ENCODE measurements around the gene CST7. TPM values are rescaled to one million over a fixed set of nuclear protein-coding genes. Genes with fewer than 3 reads are reported as not detected.
A peak's percentile ranks its signal among the peaks of the same experiment; 100 is the strongest.

The CST7 gene
- polyA plus RNA-seq, 2 of the 4 experiments (the other 2 are of a cell fraction) = not detected

DNA sequence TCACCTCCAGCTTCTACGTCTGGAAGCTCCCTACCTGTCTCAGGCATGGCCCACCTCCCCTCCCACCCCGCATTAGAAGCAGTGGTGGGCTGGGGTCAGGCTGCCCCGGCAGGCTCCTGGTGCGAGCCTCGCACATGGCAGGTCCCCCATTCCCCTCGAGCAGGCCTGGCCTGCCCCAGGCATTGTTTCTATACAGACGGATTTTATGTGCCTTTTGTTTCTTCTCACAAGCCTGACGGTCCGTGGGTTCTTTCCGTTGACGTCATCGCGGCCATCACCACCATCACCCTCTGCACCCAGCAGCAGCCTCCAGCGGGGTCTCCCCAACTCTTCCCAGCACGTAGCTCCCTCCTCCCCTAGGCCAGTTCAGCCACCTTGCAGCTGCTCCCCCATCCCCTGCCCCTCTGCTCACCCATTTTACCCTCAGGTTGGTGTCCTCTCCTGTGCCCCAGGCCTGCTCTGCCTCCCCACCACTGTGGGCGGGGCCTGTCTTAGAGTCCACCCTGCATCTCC lies 4.6 kb downstream of the CST7 start (continued):
- TF ChIP-seq HEYL (CRISPR knock-in tag; IDR thresholded peaks at IDR 0.05) (no peak), POLR2A (IDR thresholded peaks at IDR 0.05; ENCODE audit: low read length) (no peak), TFCP2L1 (CRISPR knock-in tag; IDR thresholded peaks at IDR 0.05) (no peak), RNF2 (IDR thresholded peaks at IDR 0.05; ENCODE audit: borderline replicate concordance, low read depth) (no peak), ZSCAN20 (CRISPR knock-in tag; IDR thresholded peaks at IDR 0.05) (no peak), CBX8 (IDR thresholded peaks at IDR 0.05) (no peak)
- TF ChIP-seq, protein P1, sequence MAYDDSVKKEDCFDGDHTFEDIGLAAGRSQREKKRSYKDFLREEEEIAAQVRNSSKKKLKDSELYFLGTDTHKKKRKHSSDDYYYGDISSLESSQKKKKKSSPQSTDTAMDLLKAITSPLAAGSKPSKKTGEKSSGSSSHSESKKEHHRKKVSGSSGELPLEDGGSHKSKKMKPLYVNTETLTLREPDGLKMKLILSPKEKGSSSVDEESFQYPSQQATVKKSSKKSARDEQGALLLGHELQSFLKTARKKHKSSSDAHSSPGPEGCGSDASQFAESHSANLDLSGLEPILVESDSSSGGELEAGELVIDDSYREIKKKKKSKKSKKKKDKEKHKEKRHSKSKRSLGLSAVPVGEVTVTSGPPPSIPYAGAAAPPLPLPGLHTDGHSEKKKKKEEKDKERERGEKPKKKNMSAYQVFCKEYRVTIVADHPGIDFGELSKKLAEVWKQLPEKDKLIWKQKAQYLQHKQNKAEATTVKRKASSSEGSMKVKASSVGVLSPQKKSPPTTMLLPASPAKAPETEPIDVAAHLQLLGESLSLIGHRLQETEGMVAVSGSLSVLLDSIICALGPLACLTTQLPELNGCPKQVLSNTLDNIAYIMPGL (CRISPR knock-in tag; IDR thresholded peaks at IDR 0.05; ENCODE audit: borderline replicate concordance) = no peak

DNA sequence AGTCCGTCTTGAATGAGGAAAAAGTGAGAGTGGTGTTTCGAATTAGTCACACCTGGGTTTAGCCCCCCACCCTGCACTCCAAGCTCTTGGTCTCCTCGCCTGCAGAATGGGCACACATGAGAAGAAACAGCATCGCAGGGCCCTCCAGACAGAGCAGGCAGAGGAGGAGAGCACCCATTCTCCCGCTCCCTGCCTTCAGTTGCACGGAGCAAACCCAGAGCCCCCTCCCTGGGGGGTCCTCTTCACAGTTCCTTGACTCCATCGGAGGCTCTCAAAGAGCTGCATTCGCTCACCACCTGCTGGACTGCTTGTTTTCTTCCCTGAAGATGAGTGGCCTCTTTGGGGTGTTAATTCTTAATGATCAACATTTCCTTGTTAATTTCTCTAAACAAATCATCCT lies 5.1 kb downstream of the CST7 start:
- H3K9me3 ChIP-seq = no peaks in the 10 kb centered on the region
- FAIRE-seq (no peak), DNase-seq (ENCODE audit: low read depth in 1 of 2, low spot score in 1 of 2) (no peak), ATAC-seq (no peak)
- H3K27ac ChIP-seq = no peak overlapping the region
- H3K4me2 ChIP-seq = no peak overlapping the region
- CTCF ChIA-PET = interaction anchor here (0.8 to 1.9 kb wide), 4 partner anchors 11 to 1017 kb away, joined by 3 to 4 read pairs (median 3); no protein-coding TSS in a partner anchor
- WGBS (ENCODE audit: missing lambda C conversion rate) = 85% methylated on average over 8 of the region's 8 CpGs
- POLR2A ChIA-PET = no interaction called here
- TF ChIP-seq HDAC2 (IDR thresholded peaks at IDR 0.05) = no peak
- TF ChIP-seq, protein P2, sequence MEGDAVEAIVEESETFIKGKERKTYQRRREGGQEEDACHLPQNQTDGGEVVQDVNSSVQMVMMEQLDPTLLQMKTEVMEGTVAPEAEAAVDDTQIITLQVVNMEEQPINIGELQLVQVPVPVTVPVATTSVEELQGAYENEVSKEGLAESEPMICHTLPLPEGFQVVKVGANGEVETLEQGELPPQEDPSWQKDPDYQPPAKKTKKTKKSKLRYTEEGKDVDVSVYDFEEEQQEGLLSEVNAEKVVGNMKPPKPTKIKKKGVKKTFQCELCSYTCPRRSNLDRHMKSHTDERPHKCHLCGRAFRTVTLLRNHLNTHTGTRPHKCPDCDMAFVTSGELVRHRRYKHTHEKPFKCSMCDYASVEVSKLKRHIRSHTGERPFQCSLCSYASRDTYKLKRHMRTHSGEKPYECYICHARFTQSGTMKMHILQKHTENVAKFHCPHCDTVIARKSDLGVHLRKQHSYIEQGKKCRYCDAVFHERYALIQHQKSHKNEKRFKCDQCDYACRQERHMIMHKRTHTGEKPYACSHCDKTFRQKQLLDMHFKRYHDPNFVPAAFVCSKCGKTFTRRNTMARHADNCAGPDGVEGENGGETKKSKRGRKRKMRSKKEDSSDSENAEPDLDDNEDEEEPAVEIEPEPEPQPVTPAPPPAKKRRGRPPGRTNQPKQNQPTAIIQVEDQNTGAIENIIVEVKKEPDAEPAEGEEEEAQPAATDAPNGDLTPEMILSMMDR (IDR thresholded peaks at IDR 0.05) = no peak
- TF ChIP-seq ZFP36 (IDR thresholded peaks at IDR 0.05; ENCODE audit: borderline replicate concordance, partially characterized antibody) = no peak
- no peak overlapping the region for H3K4me3 ChIP-seq
- H3K4me1 ChIP-seq = no peaks in the 10 kb centered on the region

DNA sequence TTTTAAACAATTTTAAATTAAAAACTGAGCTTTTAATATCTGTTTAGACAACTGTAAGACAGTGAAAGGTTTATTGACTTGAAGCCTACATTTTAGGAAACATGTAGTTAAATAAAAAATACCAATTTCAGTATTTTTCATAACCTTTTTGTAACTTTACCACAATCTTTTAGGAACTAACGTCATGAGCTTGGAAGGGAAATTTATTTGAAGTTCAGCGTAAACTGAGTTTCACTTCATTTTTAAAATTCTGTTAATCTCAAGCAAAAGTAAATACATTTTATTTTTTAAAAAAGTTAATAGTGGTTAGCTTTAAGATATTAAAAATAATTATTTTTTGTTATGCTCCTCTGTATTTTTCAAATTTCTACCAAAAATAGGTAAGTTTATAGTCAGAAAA lies 5.5 kb downstream of the CST7 start:
- 91% methylated on average over 2 of the region's 2 CpGs for WGBS (ENCODE audit: missing lambda C conversion rate)
- no peaks in the 10 kb centered on the region for H3K9me3 ChIP-seq
- no peak overlapping the region for H3K4me3 ChIP-seq
- TF ChIP-seq CEBPB (IDR thresholded peaks at IDR 0.05) = no peak
- CTCF ChIA-PET = interaction anchor here (0.7 to 1.9 kb wide), 6 partner anchors 10 to 1017 kb away, joined by 3 to 5 read pairs (median 3); no protein-coding TSS in a partner anchor
- no peaks in the 10 kb centered on the region for H3K4me1 ChIP-seq
- no peak overlapping the region for H3K27ac ChIP-seq
- FAIRE-seq (peak; percentile 59), DNase-seq (ENCODE audit: low read depth in 1 of 2, low spot score in 1 of 2) (no peak), ATAC-seq (no peak)
- POLR2A ChIA-PET = no interaction called here
- no peak overlapping the region for H3K4me2 ChIP-seq

DNA sequence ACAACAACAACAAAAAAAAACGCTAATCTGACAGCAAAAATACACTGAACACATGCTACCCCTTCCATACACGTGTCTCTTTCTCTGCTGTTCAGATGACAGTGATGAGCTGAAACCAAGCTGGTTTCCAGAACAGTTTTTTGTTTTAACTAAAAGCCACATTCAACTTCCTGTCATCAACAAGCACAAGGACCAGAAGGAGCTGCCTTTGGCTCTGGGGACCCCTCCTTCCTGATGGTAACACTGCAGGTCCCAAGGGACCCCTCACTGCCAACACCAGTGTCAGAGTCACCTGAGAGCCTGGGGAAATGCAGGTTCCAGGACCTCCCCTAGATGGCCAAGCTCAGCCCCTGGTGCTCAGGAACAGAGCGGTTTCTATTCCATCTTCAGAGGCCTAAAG lies 6.0 kb downstream of the CST7 start:
- FAIRE-seq (peak; percentile 39), DNase-seq (ENCODE audit: low read depth in 1 of 2, low spot score in 1 of 2) (no peak), ATAC-seq (no peak)
- POLR2A ChIA-PET = no interaction called here
- Histone ChIP-seq H3K4me2 (no peak overlapping the region), H3K4me3 (no peak overlapping the region), H3K9me3 (no peaks in the 10 kb centered on the region), H3K27ac (no peak overlapping the region), H3K4me1 (no peaks in the 10 kb centered on the region)
- TF ChIP-seq EP300 (IDR thresholded peaks at IDR 0.05) (no peak), RNF2 (IDR thresholded peaks at IDR 0.05; ENCODE audit: borderline replicate concordance, low read depth) (no peak), ZFP36 (IDR thresholded peaks at IDR 0.05; ENCODE audit: borderline replicate concordance, partially characterized antibody) (no peak), KDM5A (IDR thresholded peaks at IDR 0.05) (no peak), FOXS1 (CRISPR knock-in tag; IDR thresholded peaks at IDR 0.05) (no peak), EHF (CRISPR knock-in tag; IDR thresholded peaks at IDR 0.05) (no peak), NR3C1 (IDR thresholded peaks at IDR 0.05) (no peak), RCOR1 (IDR thresholded peaks at IDR 0.05; ENCODE audit: low read depth, low read length) (no peak), ZNF302 (CRISPR knock-in tag; IDR thresholded peaks at IDR 0.05) (no peak), KDM1A (IDR thresholded peaks at IDR 0.05; ENCODE audit: low read depth) (no peak), POLR2AphosphoS2 (conservative IDR thresholded peaks at IDR 0.05; ENCODE audit: low read length) (no peak), MYC (IDR thresholded peaks at IDR 0.05; ENCODE audit: borderline replicate concordance, low read length) (no peak), PHF8 (IDR thresholded peaks at IDR 0.05; ENCODE audit: borderline replicate concordance, low read depth) (no peak), RAD21 (conservative IDR thresholded peaks at IDR 0.05 in 1 of 2, IDR thresholded peaks at IDR 0.05 in 1 of 2) (no peak)
- TF ChIP-seq, protein P3, sequence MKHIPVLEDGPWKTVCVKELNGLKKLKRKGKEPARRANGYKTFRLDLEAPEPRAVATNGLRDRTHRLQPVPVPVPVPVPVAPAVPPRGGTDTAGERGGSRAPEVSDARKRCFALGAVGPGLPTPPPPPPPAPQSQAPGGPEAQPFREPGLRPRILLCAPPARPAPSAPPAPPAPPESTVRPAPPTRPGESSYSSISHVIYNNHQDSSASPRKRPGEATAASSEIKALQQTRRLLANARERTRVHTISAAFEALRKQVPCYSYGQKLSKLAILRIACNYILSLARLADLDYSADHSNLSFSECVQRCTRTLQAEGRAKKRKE (CRISPR knock-in tag; IDR thresholded peaks at IDR 0.05; ENCODE audit: low read depth) = no peak
- TF ChIP-seq, protein P4, sequence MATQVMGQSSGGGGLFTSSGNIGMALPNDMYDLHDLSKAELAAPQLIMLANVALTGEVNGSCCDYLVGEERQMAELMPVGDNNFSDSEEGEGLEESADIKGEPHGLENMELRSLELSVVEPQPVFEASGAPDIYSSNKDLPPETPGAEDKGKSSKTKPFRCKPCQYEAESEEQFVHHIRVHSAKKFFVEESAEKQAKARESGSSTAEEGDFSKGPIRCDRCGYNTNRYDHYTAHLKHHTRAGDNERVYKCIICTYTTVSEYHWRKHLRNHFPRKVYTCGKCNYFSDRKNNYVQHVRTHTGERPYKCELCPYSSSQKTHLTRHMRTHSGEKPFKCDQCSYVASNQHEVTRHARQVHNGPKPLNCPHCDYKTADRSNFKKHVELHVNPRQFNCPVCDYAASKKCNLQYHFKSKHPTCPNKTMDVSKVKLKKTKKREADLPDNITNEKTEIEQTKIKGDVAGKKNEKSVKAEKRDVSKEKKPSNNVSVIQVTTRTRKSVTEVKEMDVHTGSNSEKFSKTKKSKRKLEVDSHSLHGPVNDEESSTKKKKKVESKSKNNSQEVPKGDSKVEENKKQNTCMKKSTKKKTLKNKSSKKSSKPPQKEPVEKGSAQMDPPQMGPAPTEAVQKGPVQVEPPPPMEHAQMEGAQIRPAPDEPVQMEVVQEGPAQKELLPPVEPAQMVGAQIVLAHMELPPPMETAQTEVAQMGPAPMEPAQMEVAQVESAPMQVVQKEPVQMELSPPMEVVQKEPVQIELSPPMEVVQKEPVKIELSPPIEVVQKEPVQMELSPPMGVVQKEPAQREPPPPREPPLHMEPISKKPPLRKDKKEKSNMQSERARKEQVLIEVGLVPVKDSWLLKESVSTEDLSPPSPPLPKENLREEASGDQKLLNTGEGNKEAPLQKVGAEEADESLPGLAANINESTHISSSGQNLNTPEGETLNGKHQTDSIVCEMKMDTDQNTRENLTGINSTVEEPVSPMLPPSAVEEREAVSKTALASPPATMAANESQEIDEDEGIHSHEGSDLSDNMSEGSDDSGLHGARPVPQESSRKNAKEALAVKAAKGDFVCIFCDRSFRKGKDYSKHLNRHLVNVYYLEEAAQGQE (IDR thresholded peaks at IDR 0.05) = no peak
- CTCF ChIA-PET = interaction anchor here (0.7 to 1.9 kb wide), 6 partner anchors 10 to 1018 kb away, joined by 3 to 5 read pairs (median 3); no protein-coding TSS in a partner anchor
- 62% methylated on average over 3 of the region's 3 CpGs for WGBS (ENCODE audit: missing lambda C conversion rate)
